Liver (tissue), 9 donors: ENCODE data around the gene SHISAL1. TPM values are rescaled to one million over a fixed set of nuclear protein-coding genes. Genes with fewer than 3 reads are reported as not detected.
"Not testable (repeated sequence)": the region's sequence is repeated elsewhere in the genome, so short reads cannot be mapped to it uniquely, and the experiment has no call there.

Experiments used
- DNase-seq: peaks from one replicate; pipeline ENCODE4 v3.0.0-alpha.2; 2017; ENCODE audit warnings: low spot score
- H3K27ac ChIP-seq, 2 donors: one replicate each; pipeline ENCODE4 v1.7.0; 2013; ENCODE audit warnings: inconsistent platforms in 2 of 2, low read length in 2 of 2, control low read depth in 1 of 2, low read depth in 1 of 2, mild to moderate bottlenecking in 1 of 2
- H3K27me3 ChIP-seq, 4 donors: one replicate each; pipeline versions ENCODE4 v1.6.1 to v1.7.0; 2013; ENCODE audit warnings: low read length in 3 of 4, inconsistent platforms in 1 of 4, mild to moderate bottlenecking in 1 of 4, moderate library complexity in 1 of 4; ENCODE audit not compliant: control insufficient read depth in 4 of 4, insufficient read depth in 4 of 4
- H3K36me3 ChIP-seq, 4 donors: one replicate each; pipeline versions ENCODE4 v1.6.1 to v1.7.0; 2013; ENCODE audit warnings: low read length in 3 of 4, mild to moderate bottlenecking in 3 of 4, low read depth in 1 of 4, moderate library complexity in 1 of 4; ENCODE audit not compliant: control insufficient read depth in 4 of 4, insufficient read depth in 3 of 4
- H3K4me1 ChIP-seq, 4 donors: one replicate each; pipeline versions ENCODE4 v1.6.1 to v1.7.0; 2013; ENCODE audit warnings: low read length in 3 of 4, mild to moderate bottlenecking in 3 of 4, moderate library complexity in 1 of 4; ENCODE audit not compliant: control insufficient read depth in 4 of 4, insufficient read depth in 4 of 4
- H3K4me3 ChIP-seq, 3 donors: one replicate each; pipeline versions ENCODE4 v1.6.1 to v1.7.0; 2013; ENCODE audit warnings: low read length in 3 of 3, control low read depth in 1 of 3, low read depth in 1 of 3, mild to moderate bottlenecking in 1 of 3
- H3K9ac ChIP-seq, 2 donors: one replicate each; pipeline ENCODE4 v1.7.0; 2013; ENCODE audit warnings: low read length in 2 of 2, mild to moderate bottlenecking in 2 of 2, moderate library complexity in 2 of 2, control low read depth in 1 of 2, low read depth in 1 of 2
- H3K9me3 ChIP-seq, 4 donors: one replicate each; pipeline versions ENCODE4 v1.6.1 to v1.7.0; 2013; ENCODE audit warnings: low read length in 3 of 4; ENCODE audit not compliant: control insufficient read depth in 4 of 4
- CTCF ChIP-seq: fragments of 150-350 bp; IDR thresholded peaks from 2 replicates; pipeline ENCODE4 v1.5.1; 2017; ENCODE audit warnings: improper control_type of control experiment, low read depth, low read length; ENCODE audit not compliant: missing input control
- GABPA ChIP-seq, 2 donors: IDR thresholded peaks in 1 of 2; conservative IDR thresholded peaks in 1 of 2; 2 replicates each; pipeline ENCODE4 v1.6.1; 2016; ENCODE audit warnings: antibody characterized with exemption in 2 of 2, mild to moderate bottlenecking in 1 of 2, moderate library complexity in 1 of 2
- HNF4G ChIP-seq: IDR thresholded peaks from 2 replicates; pipeline ENCODE4 v1.6.1; 2016; ENCODE audit warnings: antibody characterized with exemption
- JUND ChIP-seq, 2 donors: IDR thresholded peaks; 2 replicates each; pipeline ENCODE4 v1.6.1; 2016; ENCODE audit warnings: antibody characterized with exemption in 2 of 2
- RAD21 ChIP-seq, 2 donors: IDR thresholded peaks; 2 replicates each; pipeline ENCODE4 v1.6.1; 2016; ENCODE audit warnings: antibody characterized with exemption in 2 of 2, mild to moderate bottlenecking in 2 of 2
- REST ChIP-seq: IDR thresholded peaks from 2 replicates; pipeline ENCODE4 v1.6.1; 2016; ENCODE audit warnings: antibody characterized with exemption, mild to moderate bottlenecking
- SP1 ChIP-seq: IDR thresholded peaks from 2 replicates; pipeline ENCODE4 v1.6.1; 2018; ENCODE audit warnings: antibody characterized with exemption, mild to moderate bottlenecking
- WGBS: extraction: QIAGEN DNeasy Blood & Tissue Kit; methylation state at CpG from one replicate; pipeline ENCODE4 v1.1.7; 2013; 5-methylcytosine and 5-hydroxymethylcytosine counted together
- polyA plus RNA-seq, 2 donors: library from polyadenylated mRNA; stranded (reverse) in 1 of 2; unstranded in 1 of 2; fragments of 200-250 nt in 1 of 2; fragments of >200 nt in 1 of 2; fragmentation: Nextera tagmentation in 1 of 2; extraction: Ambion mirVana in 1 of 2; gene quantifications; one replicate each; pipeline versions ENCODE4 v1.2.1 to v1.2.3, GENCODE V29; 2013 to 2015
- total RNA-seq, 2 donors: library from RNA; depleted of rRNA; stranded (reverse); fragments of >200 nt; gene quantifications; one replicate each; pipeline ENCODE4 v1.2.3, GENCODE V29; 2014
- donor health status: healthy.
- donor health status: healthy.
- donor health status: healthy.
- donor health status: healthy.
- donor health status: healthy.

SHISAL1 gene
- total and polyA plus RNA-seq, 4 donors: 0.07 to 0.17 (median 0.13) TPM

- Histone ChIP-seq H3K36me3 (no peaks in the 10 kb centered on the region), H3K4me3 (peak overlapping the region in 2 of 3 donors; percentile 49 to 69), H3K9me3 (no peaks in the 10 kb centered on the region), H3K9ac (no peak overlapping the region), H3K4me1 (peaks cover 0 to 17% (median 3%) of the 10 kb centered on the region in 4 donors), H3K27me3 (peaks cover 0 to 4% (median under 1%) of the 10 kb centered on the region in 4 donors), H3K27ac (peak overlapping the region in 1 of 2 donors; percentile 0)
- no peak for DNase-seq
- WGBS: 78% methylated on average over 7 of the region's 7 CpGs
- no peak for TF ChIP-seq JUND (IDR thresholded peaks at IDR 0.05)
- TF ChIP-seq SP1: no peak
- TF ChIP-seq REST: no peak
These were observed 13.7 kb upstream of the SHISAL1 start for GRCh38 chr22:44326491-44326885.

DNA sequence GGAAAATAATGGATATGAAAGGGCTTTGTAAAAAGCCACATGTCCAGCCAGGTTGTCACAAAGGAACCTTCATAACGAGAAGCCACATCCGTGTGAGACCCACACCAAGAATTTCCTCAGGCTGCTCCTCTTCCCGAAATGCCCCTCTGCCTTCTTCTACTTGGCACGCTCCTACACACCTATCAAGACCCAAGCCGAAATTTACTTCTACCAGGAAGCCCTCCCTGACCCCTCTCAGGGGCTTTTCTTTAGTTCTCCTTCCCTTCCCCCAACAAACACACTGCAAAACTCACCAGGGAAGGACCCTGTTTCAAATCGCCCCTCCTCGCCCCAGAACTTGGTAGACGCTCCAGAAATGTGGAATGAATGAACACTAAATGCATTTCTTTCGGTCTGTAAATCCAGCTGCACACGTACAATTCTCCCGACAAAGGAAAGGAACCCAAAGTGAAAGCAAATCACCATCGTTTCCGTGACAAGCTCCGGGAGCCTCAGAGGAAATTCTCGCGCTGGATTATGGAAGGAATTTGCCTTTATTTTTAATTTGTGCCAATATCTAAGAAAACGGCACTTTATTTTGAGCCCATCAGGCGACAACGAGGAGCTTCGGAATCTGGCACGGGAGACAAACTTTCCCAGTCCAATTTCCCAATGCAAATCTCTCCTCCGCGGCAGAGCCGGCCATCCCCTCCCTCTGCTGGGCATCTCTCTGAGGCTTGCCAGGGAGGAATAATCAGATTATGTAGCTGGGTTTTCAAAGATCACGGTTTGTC is 13.2 kb upstream of the SHISAL1 start:
- H3K27me3 ChIP-seq: peaks cover 0 to 4% (median under 1%) of the 10 kb centered on the region in 4 donors
- no peaks in the 10 kb centered on the region for H3K36me3 ChIP-seq
- H3K4me1 ChIP-seq: peaks cover 0 to 15% (median 2%) of the 10 kb centered on the region in 4 donors
- 26% methylated on average over 25 of the region's 25 CpGs for WGBS
- peak overlapping the region in 1 of 2 donors; percentile 0 for H3K27ac ChIP-seq
- TF ChIP-seq CTCF: peak; percentile 21
- TF ChIP-seq GABPA (IDR thresholded peaks at IDR 0.05 in 1 of 2, conservative IDR thresholded peaks at IDR 0.05 in 1 of 2): no peak
- peak; percentile 22 to 48 for TF ChIP-seq RAD21 (IDR thresholded peaks at IDR 0.05)
- TF ChIP-seq HNF4G: no peak
- TF ChIP-seq REST: no peak
- no peak for TF ChIP-seq JUND (IDR thresholded peaks at IDR 0.05)
- H3K4me3 ChIP-seq: peak overlapping the region; percentile 37 to 69 (median 49)
- no peak for DNase-seq
- H3K9ac ChIP-seq: no peak overlapping the region
- H3K9me3 ChIP-seq: no peaks in the 10 kb centered on the region

DNA sequence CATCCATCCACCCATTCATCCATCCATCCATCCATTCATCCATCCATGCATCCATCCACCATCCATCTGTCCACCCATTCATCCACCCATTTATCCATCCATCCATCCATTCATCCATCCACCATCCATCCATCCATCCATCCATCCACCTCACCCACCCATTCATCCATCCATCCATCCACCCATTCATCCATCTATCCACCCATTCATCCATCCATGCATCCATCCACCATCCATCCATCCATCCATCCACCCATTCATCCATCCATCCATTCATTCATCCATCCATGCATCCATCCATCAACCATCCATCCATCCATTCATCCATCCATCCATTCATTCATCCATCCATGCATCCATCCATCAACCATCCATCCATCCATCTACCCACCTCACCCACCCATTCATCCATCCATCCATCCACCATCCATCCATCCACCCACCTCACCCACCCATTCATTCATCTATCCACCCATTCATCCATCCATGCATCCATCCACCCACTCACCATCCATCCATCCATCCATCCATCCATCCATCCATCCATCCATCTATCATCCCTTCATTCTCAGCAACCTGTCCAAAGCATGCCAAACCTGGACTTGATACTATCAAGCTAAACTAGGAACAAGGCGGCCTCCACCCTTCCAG is 10.5 kb upstream of the SHISAL1 start:
- H3K9ac ChIP-seq, H3K27ac ChIP-seq, H3K27me3 ChIP-seq, H3K4me3 ChIP-seq, H3K36me3 ChIP-seq, DNase-seq, H3K9me3 ChIP-seq: not testable (repeated sequence)
- H3K4me1 ChIP-seq: peaks cover 0 to 12% (median 1%) of the 10 kb centered on the region in 4 donors
- WGBS: 95% methylated on average over 1 of the region's 1 CpG
